IPS DF 19.7 (cell line): ENCODE data around the gene QPCT.
"Not testable (repeated sequence)": the region's sequence is repeated elsewhere in the genome, so short reads cannot be mapped to it uniquely, and the experiment has no call there.

Experiments used
- DNase-seq: peaks from one replicate; pipeline ENCODE4 v3.0.0-alpha.2; 2013; ENCODE audit warnings: low read depth, low spot score

The QPCT gene

DNA sequence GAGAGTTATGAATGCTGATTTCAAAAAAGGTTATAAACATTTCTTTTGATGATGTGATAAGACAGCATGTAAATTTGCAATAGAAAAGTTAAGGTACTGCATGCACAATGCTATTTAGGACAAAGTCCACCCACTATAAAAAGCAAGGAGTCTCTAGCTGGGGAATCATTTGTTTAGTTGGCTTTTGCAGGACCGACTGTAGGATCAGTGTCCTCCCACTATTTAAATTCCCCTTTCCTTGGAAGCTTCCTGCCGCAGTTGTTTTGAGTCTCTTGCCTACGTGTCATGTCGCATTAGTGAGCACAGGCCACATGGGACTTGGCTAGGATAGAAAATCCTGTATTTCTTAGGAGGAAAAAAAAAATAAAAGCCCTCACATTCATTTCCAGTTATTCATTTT lies 13.1 kb downstream of the QPCT start:
- DNase-seq, result no peak

- no peak for DNase-seq
Observed at GRCh38 chr2:37358466-37358865, 14.0 kb downstream of the QPCT start.

DNA sequence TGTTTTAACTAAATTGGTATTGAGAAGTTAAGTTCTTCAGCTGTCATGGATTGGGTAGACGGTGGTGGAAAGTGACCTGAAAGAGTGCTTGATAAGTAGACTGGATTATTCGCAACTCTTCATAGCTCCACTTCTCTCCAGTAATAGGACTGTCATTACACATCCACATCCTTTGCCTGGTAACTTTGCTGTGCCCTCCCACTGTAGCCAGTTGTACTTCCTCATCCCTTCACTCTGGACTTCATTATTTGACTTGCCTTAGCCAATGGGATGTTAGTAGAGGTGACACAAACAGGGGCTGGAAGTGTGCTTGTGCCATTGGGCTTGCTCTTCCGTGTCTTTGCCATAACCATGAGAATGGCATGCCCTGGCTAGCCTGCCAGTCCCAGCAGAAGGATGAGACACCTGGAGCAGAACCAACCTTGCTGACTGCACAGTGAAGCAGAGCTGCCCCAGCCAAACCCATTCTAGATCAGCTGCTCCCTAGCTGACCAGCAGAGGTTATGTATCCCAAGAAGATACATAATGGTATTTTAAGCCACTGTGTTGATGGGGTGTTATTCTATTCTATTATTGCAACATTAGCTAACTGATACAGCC lies 16.9 kb downstream of the QPCT start:
- no peak for DNase-seq

GRCh38 chr2:37361994-37362698 lies 17.7 kb downstream of the QPCT start:
- no peak for DNase-seq

GRCh38 chr2:37364351-37364750 lies 19.9 kb downstream of the QPCT start:
- DNase-seq, result no peak

DNA sequence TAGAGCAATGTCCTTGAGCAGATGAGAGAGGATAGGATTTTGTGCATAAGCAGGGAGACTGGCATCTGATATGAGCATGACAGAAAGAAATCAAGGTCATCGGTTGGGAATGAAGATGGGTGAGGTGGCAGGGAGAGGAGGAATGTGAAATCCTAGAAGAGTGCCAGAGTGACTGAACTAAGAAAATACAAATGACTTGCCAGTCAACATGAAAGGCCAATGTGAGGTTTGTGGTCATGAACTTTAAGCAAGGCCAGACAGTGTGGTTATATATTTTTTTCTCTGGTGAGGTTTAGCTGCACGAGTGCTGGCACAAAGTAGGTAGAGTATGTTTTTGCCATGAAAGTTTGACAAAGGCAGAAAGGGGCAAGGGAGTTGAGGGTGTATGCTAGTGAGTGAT lies 21.2 kb downstream of the QPCT start:
- DNase-seq, result no peak

DNA sequence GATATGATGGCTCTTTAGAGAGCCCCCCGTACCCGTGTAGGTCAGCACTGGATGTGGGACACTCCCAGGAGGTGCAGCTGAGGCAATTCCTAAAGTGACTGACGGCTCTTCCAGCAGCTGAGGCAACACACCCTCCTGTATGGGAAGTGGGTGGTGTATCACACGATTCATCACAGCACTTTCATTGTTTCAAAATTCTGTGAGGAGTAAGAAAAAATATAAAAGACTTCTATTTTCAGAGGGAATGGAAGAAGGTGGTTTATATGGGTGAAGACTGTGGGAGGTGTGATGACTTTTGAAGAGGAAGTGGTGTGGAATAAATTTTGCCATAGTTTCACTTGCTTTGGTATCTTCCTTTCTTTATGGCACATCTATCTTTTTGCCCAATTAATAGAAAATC lies 22.3 kb downstream of the QPCT start:
- DNase-seq, result no peak

- no peak for DNase-seq
Observed at GRCh38 chr2:37367310-37367709, 22.9 kb downstream of the QPCT start.

DNA sequence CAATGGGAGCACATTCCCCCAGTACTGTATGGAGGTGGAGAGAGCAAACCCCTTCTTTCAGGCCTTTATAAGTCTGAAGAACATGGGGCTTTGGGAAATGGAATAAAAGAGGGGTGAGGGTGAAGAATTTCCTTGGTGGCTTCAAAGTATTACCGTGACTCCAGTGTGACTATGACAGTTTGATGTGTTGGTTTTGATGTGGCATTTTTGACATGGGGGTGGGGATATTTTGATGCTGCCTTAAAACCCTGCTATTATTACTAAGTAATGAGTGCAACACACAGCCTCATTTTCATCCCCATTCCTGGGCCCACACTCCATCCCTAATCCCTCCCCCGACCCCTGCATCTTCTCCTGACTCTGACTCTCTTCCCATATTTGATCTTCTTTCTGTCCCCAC lies 23.6 kb downstream of the QPCT start:
- DNase-seq, result no peak

DNA sequence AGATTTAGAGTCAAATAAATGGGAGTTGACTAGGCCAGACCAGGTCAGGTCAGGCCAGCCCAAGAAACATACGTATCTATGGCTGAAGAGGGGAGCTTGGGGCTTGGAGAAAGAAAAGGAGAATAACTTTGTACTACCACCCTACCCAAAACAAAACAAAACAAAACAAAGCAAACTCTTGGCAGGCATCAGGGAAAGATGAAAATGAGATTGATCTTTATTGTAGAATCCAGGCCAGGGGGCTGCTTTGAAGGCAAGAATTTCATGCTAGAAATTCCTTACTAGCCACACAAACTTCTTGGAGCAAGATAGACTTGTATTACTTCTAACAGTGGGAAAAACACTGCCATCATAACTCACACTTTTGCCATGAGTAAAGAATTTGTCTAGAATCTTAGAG lies 26.2 kb downstream of the QPCT start:
- DNase-seq, result no peak

DNA sequence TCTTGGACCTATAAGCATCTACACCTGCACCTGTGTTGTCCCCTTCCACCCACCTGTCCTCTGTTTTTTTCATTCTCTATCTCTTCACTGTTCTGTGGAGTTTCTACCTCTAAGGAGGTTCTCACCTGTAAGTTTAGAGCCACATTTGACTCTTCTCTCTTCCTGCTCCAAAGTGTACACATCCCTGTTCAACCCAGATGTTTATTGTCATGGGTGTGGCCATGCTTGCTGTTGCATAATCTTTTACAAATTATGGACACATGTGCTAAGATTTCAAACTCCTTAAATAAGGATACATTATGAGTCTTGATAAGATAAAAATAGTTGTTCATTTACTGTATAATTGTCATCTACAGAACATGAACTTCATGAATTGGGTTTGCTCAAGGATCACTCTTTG lies 27.6 kb downstream of the QPCT start:
- DNase-seq, result no peak

DNA sequence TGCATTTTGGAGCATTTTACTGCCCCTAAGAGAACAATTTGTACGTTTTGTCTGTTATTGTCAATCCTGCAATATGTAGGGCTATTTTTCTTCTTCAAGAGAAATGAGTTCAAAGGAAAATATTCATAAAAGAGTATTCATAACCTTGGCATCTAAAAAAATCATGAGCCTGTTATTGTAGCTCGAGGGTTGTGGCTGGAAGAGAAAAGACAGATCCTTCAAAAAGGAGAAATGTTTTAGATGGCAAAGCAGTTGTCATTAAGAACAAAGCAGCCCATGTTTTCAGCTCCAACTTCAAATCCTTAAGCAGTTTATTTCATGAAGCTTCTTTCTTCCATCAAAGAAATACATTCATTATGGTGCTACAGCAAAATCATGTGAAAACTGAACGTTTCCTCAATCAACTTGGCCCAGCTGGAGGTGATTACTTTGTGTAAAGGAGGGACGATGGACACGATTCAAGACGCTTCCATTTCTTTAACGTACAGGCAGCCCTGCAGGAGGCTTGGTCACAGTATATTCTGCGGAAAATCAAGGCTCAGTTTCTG lies 31.4 kb downstream of the QPCT start:
- no peak for DNase-seq

DNA sequence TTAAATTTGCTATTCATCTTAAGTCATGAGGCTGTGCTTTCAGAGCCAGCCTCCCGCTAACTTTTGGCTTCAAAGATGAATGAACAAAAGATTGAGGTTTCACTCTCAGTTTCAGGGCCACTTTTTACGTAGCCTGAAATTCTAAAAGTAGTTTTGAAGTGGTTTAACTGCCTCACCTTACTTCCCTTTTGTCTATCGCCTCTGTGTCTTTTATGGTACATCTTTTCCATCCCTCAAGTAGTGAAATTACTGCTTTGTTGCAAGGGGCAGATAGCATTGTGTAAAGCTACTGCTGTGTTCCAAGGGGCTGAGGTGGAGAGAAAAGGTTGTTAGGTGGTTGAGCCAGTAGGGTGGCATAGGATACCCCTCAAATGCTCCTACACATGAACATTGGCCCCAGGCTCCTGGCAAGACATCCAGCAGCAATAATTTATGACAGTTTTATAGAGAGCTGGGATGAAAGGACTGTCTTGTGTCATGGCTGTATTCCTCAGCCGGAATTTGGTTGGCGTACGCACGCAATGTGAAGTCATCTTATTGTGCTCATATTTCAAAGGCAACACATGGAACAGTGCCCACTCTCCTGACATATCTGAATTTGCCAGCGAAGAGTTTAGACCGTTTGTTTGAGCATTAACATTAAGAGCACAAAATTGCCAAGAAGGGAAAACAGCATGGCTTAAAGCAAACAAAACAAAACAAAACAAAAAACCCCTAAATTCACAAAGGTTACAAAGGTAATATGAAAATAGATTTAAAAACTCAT lies 32.2 kb downstream of the QPCT start:
- no peak for DNase-seq

DNA sequence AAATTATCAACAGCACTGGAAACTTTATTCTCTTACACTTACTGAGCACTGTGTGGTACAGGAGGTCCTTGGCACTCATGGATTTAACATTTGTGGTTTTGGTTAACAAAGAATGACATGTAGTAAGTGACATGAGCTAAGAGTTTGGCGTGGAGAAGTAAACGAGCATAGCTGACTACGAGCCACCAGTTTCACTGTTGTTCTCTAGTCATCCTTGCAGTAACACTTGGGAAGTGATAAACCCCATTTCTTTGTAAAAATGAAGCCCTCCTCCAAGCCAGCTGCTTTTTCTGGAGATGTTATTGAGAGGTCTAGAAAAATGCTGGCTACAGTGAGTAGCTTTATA lies 32.7 kb downstream of the QPCT start:
- no peak for DNase-seq

DNA sequence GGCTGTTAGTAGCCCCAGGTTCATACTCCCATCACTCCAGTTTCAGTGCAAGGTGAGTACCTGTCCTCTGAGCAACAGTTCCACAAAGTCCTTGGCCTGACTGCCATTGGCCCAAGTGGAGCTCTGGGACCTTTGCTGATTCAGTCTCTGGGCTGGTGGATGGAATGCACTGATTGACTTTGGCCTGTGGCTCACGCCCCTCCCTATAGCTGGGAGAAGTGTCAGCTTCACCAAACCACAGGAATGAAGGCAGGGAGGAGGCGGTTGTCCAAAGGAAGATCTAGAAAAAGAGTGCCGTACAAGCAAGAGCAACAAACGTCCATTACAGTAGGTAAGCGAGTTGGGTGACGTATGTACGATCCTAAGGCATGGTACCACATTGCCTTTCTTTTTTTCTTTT lies 34.0 kb downstream of the QPCT start:
- no peak for DNase-seq

GRCh38 chr2:37379881-37380296 lies 35.5 kb downstream of the QPCT start:
- DNase-seq, result no peak

DNA sequence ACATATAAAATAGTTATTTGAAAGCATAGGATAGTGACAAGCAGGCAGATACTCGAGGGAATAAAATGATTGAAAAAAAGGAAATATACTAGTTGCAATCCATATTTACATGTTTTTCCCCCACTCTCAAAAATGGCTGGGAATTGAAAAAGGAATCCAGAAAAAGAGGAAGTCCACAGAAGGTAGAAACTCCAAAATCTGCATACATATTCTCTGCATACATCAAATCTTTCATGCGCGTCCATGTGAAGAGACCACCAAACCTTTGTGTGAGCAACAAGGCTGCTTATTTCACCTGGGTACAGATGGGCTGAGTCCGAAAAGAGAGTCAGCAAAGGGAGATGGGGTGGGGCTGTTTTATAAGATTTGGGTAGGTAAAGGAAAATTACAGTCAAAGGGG lies 36.4 kb downstream of the QPCT start:
- DNase-seq, result not testable (repeated sequence)

- not testable (repeated sequence) for DNase-seq
Observed at GRCh38 chr2:37384261-37384660, 39.8 kb downstream of the QPCT start.

DNA sequence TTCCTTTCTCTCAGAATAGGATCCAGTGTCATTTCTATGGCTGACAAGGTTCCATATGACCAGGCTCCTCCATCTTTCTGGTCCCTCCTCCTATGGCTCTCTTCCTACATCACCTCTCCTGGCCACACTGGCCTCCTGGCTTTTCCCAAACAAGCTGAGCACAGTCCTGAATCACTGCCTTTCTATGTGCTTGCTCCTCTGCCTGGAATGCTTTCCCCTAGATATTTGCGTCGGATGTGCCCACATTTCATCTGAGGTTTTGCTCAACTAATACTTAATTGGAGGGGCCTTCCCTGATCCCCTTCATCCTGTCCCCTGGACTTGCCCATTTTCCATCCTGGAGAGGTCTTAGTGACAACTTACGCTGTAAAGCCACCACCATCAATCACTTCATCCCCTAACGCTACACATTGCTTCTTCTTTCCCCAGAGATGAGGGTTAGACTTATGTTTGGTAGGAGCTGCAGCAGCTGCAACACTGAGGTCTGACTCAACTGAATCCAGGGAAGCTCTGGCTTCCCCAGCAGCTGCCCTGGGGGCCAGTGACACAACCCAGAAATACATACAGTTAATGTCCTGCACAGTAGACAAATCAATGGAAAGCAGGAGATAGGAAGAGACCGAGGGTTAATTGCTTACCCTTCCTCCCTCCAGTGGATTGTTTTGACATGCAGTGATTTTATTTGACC lies 42.9 kb downstream of the QPCT start:
- no peak for DNase-seq

- no peak for DNase-seq
Observed at GRCh38 chr2:37388074-37388473, 43.6 kb downstream of the QPCT start.

DNA sequence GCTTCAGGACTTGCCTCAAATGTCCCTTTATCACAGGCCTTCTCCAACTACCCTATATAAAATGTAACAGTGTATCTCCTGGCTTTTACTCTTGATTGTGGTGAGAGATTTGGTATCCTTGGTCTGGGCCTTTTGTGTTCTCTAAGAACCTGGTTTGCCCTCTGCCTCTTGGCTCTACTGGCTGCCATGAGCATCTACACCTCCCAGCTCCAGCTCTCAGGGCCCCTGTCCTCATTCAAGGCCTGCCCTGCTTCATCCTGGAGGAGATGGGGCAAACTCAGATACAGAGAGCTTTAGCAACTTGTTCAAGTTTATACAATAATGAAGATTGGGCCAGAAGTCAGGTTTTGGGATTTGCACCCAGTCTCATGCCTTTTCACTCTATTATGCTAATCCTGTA lies 45.0 kb downstream of the QPCT start:
- DNase-seq, result no peak
